Lower leg skin (tissue), 3 donors: ENCODE data around the gene KIAA0586.

Source experiments
- POLR2A ChIP-seq, 2 donors: fragments of 450-650 bp; IDR thresholded peaks; one replicate each; pipeline ENCODE4 v1.6.1; 2016 to 2017; ENCODE audit warnings: antibody characterized with exemption in 2 of 2, mild to moderate bottlenecking in 1 of 2, moderate library complexity in 1 of 2
- TF ChIP-seq, protein P1 (sequence below), 3 donors: fragments of 450-650 bp; IDR thresholded peaks; one replicate each; pipeline ENCODE4 v1.5.1; 2016; ENCODE audit warnings: antibody characterized with exemption in 3 of 3, mild to moderate bottlenecking in 3 of 3, moderate library complexity in 2 of 3

GRCh38 chr14:58571769-58572472, 144.4 kb downstream of the KIAA0586 start:
- TF ChIP-seq POLR2A (IDR thresholded peaks at IDR 0.05) = no peak
- TF ChIP-seq, protein P1, sequence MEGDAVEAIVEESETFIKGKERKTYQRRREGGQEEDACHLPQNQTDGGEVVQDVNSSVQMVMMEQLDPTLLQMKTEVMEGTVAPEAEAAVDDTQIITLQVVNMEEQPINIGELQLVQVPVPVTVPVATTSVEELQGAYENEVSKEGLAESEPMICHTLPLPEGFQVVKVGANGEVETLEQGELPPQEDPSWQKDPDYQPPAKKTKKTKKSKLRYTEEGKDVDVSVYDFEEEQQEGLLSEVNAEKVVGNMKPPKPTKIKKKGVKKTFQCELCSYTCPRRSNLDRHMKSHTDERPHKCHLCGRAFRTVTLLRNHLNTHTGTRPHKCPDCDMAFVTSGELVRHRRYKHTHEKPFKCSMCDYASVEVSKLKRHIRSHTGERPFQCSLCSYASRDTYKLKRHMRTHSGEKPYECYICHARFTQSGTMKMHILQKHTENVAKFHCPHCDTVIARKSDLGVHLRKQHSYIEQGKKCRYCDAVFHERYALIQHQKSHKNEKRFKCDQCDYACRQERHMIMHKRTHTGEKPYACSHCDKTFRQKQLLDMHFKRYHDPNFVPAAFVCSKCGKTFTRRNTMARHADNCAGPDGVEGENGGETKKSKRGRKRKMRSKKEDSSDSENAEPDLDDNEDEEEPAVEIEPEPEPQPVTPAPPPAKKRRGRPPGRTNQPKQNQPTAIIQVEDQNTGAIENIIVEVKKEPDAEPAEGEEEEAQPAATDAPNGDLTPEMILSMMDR (IDR thresholded peaks at IDR 0.05) = no peak
